ENCODE measurements around the gene TAF3.

TAF3 gene

GRCh38 chr10:8051109-8051821 is 233.0 kb downstream of the TAF3 start:
- DNase-seq = no peak
- in situ Hi-C loops (cut with MboI; ENCODE audit: low pct_unique_long_range_greater_than_20kb, low sequenced_read_pairs) = no loop called here

GRCh38 chr10:8051851-8052257 is 233.5 kb downstream of the TAF3 start:
- no peak for DNase-seq
- in situ Hi-C loops (cut with MboI; ENCODE audit: low pct_unique_long_range_greater_than_20kb, low sequenced_read_pairs) = no loop called here

DNA sequence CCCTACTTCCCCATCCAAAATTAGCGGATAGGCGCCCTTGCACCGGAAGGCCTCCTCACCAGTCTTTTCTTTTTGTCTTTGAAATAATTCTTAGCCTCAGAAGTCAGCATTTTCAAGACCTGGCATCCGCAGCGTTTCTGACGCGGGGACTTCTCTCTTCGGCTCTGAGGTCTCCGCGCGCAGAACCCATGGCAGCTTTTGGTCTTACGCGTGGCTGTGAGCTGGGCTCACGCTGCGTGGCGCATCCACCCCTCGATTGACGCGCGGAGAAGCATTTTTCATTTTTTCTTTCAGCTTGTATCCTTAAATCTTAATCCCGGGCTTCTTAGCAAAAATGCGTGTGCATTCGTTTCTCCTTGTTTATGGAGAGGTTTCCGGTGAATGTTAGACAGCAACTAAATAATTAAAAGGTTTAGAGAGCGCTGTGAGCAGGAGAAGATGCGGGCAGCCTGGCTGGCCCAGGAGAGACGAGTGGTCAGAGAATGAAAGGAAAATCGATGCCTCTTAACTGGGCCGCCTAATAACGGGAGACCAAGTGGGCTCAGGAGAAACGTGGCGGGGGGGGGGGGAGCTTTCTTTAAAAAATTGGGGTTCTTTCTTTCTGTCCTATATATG is 234.1 kb downstream of the TAF3 start:
- DNase-seq = no peak
- in situ Hi-C loops (cut with MboI; ENCODE audit: low pct_unique_long_range_greater_than_20kb, low sequenced_read_pairs) = no loop called here

DNA sequence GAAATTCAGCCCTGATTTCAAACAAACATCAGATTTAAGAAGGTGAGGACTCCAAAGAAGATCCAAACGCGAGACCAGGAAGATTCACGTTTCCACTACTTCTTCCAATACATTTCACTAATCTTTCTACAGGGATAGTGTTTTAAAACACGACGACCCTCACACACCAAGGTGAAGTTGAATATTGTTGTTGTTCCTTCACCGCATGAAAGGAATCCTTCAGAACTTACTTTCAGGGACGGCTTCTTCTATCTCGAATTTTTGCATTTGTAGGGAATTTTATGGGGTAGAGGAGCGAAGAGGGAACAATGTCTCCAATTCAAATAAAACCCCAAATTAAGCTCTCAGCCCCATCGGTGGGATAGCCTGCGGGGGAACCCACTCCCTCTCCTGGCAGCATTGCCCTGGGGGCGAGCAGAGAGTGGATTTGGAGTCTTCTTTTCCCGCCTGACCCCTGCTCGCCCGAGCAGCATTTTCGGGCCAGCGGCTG is 234.7 kb downstream of the TAF3 start:
- in situ Hi-C loops (cut with MboI; ENCODE audit: low pct_unique_long_range_greater_than_20kb, low sequenced_read_pairs) = no loop called here
- no peak for DNase-seq

- DNase-seq = peak; percentile 82
- in situ Hi-C loops (cut with MboI; ENCODE audit: low pct_unique_long_range_greater_than_20kb, low sequenced_read_pairs) = no loop called here
Observed at GRCh38 chr10:8053446-8054243, 235.3 kb downstream of the TAF3 start.

GRCh38 chr10:8054244-8054493 is 235.9 kb downstream of the TAF3 start:
- no peak for DNase-seq
- in situ Hi-C loops (cut with MboI; ENCODE audit: low pct_unique_long_range_greater_than_20kb, low sequenced_read_pairs) = no loop called here

- peak; percentile 37 for DNase-seq
- in situ Hi-C loops (cut with MboI; ENCODE audit: low pct_unique_long_range_greater_than_20kb, low sequenced_read_pairs) = no loop called here
Observed at GRCh38 chr10:8054494-8055407, 236.4 kb downstream of the TAF3 start, which contains the start of gene GATA3. Gene GATA3, plus strand, starts transcription at chr10:8054688. Its CDS starts 968 bp downstream, at chr10:8055656.

GRCh38 chr10:8055420-8056349 is 237.4 kb downstream of the TAF3 start:
- no peak for DNase-seq
- in situ Hi-C loops (cut with MboI; ENCODE audit: low pct_unique_long_range_greater_than_20kb, low sequenced_read_pairs) = no loop called here

DNA sequence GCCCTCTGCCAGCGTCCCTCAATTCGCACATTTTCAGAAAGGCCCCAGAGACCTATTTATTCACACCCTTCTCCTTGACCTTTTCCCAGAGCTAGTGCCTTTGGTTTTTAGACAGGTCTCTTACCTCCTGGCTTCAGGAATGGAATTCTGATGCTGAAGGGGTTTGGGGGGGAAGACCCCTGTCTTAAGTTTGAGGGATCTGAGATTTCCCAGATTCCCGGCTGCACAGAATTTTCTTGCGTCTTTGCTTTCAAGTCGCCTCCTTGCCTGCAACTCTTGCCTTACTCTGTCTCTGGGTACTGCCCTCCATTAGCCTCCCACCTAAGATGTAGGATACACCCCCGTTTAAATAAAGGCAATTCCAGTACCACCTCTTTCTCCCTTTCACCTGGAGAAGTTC is 238.1 kb downstream of the TAF3 start:
- in situ Hi-C loops (cut with MboI; ENCODE audit: low pct_unique_long_range_greater_than_20kb, low sequenced_read_pairs) = no loop called here
- no peak for DNase-seq

GRCh38 chr10:8056871-8057331 is 238.6 kb downstream of the TAF3 start:
- DNase-seq = no peak
- in situ Hi-C loops (cut with MboI; ENCODE audit: low pct_unique_long_range_greater_than_20kb, low sequenced_read_pairs) = no loop called here

DNA sequence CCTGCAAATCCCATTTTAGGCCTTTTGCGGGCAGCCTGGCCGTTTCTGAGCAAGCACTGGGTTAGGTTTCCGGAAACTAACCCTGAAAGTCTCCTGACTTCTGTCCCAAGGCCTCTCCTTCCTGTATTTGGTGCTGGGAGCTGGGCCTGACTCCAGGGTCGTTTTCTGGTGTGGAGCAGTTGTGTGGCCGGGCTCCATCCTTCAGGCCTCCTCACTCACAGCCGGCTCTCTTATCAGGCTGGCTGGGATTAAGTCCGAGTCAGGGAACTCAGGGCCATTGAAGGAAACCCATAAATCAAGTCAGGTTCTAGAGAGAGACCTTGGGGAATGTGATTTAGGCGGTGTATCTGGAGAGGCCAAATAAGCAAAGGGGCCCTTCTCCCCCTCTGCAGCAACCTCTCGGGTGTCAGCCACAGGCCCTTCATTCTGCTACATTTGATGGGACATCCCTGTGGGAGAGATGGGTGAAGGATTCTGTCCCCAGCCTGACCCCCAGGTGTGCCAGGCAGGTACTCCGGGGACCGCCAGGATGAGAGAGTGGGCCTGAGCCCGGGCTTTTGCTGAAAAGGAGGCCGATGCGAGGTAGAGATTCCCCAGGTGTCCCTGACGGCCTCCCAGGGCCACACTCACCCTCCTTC is 239.4 kb downstream of the TAF3 start:
- in situ Hi-C loops (cut with MboI; ENCODE audit: low pct_unique_long_range_greater_than_20kb, low sequenced_read_pairs) = no loop called here
- no peak for DNase-seq

DNA sequence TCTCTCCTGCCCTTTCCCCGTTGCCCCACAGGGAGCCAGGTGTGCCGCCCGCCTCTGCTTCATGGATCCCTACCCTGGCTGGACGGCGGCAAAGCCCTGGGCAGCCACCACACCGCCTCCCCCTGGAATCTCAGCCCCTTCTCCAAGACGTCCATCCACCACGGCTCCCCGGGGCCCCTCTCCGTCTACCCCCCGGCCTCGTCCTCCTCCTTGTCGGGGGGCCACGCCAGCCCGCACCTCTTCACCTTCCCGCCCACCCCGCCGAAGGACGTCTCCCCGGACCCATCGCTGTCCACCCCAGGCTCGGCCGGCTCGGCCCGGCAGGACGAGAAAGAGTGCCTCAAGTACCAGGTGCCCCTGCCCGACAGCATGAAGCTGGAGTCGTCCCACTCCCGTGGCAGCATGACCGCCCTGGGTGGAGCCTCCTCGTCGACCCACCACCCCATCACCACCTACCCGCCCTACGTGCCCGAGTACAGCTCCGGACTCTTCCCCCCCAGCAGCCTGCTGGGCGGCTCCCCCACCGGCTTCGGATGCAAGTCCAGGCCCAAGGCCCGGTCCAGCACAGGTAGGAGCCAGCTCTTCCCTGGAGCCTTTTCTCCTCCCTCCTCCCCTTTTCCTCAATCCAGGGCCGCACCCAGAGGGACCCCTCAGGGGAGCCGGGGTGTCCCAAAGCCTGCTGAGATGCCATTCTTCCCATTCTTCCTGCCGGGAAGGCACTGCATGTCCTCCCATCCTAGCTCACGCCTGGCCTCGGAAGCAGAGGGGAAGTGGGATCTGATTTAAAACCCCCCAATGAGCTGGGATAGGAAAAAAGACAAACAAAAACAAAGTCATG is 240.2 kb downstream of the TAF3 start:
- in situ Hi-C loops (cut with MboI; ENCODE audit: low pct_unique_long_range_greater_than_20kb, low sequenced_read_pairs) = no loop called here
- no peak for DNase-seq

DNA sequence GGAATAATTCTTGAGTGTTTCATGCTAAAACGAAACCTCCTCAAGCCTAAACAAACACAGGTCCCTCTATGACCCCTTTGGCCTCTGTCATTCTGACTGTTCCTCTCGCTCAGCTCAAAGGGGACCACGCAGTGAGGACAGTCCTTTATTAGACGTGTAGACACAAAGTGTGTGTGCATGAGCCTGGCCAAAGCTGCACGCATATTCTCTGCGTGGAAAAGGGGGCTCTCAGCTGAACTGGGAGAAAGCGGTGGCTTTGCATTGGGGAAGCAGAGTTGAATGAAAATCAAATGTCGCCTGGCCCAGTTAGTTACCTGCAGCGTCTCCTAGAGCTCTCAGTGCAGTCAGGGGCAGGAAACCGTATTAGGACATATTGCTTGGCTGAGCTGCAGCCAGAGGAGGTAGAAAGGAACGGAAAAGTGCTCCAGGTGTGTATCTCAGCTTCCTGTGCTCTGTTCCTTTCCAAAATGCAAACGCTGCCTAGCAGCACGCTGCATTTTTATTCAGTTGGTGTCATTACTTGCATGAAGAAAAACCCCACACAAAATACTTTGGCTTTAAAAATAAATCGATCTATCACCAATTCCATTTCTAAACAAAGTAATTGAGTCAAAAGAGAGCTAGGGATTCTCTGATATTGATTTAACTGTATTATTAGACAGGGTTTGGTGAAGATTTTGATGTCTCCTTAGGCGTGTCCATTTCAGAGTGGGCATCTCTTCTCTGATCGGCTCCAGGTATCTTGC is 241.1 kb downstream of the TAF3 start:
- in situ Hi-C loops (cut with MboI; ENCODE audit: low pct_unique_long_range_greater_than_20kb, low sequenced_read_pairs) = no loop called here
- DNase-seq = no peak

DNA sequence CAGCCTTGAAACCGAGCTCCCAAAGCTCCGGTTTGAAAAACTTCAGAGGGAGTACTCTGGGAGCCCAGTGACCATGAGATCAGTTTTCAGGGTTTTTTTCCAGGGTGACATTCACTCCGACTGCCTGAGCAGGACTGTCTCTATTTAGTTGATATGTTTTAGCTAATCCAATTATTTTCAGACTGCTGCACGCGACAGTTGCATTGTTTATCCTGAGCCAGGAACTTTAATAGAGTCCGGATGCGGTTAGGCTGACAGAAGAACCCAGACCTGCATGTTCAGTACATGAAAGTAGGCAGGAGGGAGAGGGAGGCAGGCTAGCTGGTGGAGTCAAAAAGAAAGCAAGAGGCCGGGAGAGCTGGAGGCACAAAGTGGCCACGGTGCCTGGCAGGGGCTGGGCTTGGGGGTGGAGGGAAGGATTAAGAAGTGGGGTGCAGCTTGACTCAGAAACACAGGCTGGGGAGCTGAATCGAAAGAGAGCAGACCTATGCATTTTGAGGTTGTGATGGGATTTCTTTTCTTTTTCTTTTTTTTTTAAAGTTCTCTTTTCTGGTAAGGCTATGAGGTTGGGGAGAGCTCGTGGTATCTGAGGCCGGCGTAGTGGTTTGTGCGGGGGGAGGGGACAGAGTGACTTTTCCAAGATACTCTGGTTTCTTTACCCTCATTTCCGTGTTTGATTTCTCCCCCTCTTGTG is 241.9 kb downstream of the TAF3 start:
- in situ Hi-C loops (cut with MboI; ENCODE audit: low pct_unique_long_range_greater_than_20kb, low sequenced_read_pairs) = no loop called here
- DNase-seq = peak; percentile 76

GRCh38 chr10:8060704-8061121 is 242.4 kb downstream of the TAF3 start:
- no peak for DNase-seq

More at GRCh38 chr10:8060704-8061121, 242.4 kb downstream of the TAF3 start:
- in situ Hi-C loops (cut with MboI; ENCODE audit: low pct_unique_long_range_greater_than_20kb, low sequenced_read_pairs) = no loop called here

All from KBM-7 (cell line).